Neural progenitor cell (in vitro differentiated cells): ENCODE data around the gene SLC6A7.

ENCODE experiments used
- EZH2 ChIP-seq: fragments of 200-600 bp; sonication (generic); IDR thresholded peaks from 2 replicates; pipeline ENCODE4 v1.6.1; 2017; ENCODE audit warnings: antibody characterized with exemption, mild to moderate bottlenecking, moderate library complexity
- EZH2phosphoT487 ChIP-seq: fragments of 200-600 bp; sonication (generic); IDR thresholded peaks from 2 replicates; pipeline ENCODE4 v1.6.1; 2017; ENCODE audit warnings: antibody characterized with exemption
- TF ChIP-seq, protein P1 (sequence below): fragments of 200-600 bp; sonication (generic); IDR thresholded peaks from 2 replicates; pipeline ENCODE4 v1.5.1; 2017; ENCODE audit warnings: antibody characterized with exemption, mild to moderate bottlenecking

DNA sequence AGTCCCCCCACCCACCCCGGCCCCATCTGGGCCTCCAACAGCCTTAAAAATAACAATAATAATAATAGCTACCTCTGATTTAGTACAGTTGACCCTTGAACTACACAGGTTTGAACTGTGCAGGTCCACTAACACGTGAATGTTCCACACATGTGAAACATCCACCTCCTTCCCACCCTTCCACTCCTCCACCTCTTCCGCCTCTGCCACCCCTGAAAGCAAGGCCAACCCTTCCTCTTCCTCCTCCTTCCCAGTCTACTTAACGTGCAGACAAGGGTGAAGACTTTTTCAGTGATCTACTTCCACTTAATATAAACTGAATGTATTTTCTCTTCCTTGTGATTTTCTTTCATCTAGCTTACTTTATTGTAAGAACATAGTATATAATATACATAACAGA lies 45.0 kb upstream of the SLC6A7 start:
- TF ChIP-seq EZH2 (no peak), EZH2phosphoT487 (no peak)
- TF ChIP-seq, protein P1, sequence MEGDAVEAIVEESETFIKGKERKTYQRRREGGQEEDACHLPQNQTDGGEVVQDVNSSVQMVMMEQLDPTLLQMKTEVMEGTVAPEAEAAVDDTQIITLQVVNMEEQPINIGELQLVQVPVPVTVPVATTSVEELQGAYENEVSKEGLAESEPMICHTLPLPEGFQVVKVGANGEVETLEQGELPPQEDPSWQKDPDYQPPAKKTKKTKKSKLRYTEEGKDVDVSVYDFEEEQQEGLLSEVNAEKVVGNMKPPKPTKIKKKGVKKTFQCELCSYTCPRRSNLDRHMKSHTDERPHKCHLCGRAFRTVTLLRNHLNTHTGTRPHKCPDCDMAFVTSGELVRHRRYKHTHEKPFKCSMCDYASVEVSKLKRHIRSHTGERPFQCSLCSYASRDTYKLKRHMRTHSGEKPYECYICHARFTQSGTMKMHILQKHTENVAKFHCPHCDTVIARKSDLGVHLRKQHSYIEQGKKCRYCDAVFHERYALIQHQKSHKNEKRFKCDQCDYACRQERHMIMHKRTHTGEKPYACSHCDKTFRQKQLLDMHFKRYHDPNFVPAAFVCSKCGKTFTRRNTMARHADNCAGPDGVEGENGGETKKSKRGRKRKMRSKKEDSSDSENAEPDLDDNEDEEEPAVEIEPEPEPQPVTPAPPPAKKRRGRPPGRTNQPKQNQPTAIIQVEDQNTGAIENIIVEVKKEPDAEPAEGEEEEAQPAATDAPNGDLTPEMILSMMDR: no peak
